Keratinocyte (primary cell): Measurements from ENCODE around the gene RASA3.

ENCODE experiments used
- CTCF ChIP-seq, 3 experiments: IDR thresholded peaks in 1 of 3; conservative IDR thresholded peaks in 1 of 3; optimal IDR thresholded peaks in 1 of 3; 2 replicates in 2 of 3; 3 replicates in 1 of 3; pipeline versions ENCODE3 to v1.5.1; 2011; ENCODE audit warnings: low read length in 3 of 3, mild to moderate bottlenecking in 3 of 3, moderate library complexity in 2 of 3, control low read depth in 1 of 3, inconsistent platforms in 1 of 3; ENCODE audit not compliant: insufficient read depth in 2 of 3; ENCODE audit errors: extremely low read depth in 1 of 3
- EZH2 ChIP-seq: IDR thresholded peaks from one replicate; pipeline ENCODE4 v1.6.1; 2012; ENCODE audit warnings: inconsistent platforms, mild to moderate bottlenecking, low read length, moderate library complexity

- no peak for TF ChIP-seq CTCF (optimal IDR thresholded peaks at IDR 0.05 in 1 of 3, IDR thresholded peaks at IDR 0.05 in 1 of 3, conservative IDR thresholded peaks at IDR 0.05 in 1 of 3; ENCODE audit: extremely low read depth in 1 of 3, insufficient read depth in 2 of 3, low read length in 3 of 3)
- no peak for TF ChIP-seq EZH2
These were observed 19.8 kb upstream of the RASA3 start for GRCh38 chr13:114152285-114152645.
